ENCODE measurements around the gene STYXL2. TPM values are rescaled to one million over a fixed set of nuclear protein-coding genes. Genes with fewer than 3 reads are reported as not detected.

The STYXL2 gene
- total and polyA plus RNA-seq, 2 donors (not counting 1 experiment from before 2014, with no cell fraction given), result not detected

GRCh38 chr1:167094690-167095089 is 815 bp downstream of the STYXL2 start:
- Histone ChIP-seq H3K4me2 (replicated peaks; ENCODE audit: low read depth, low read length, poor library complexity, severe bottlenecking) (no peak overlapping the region), H3K9me3 (ENCODE audit: control extremely low read depth in 1 of 3, control insufficient read depth in 2 of 3, insufficient read depth in 1 of 3, low read length in 2 of 3) (peaks cover 0 to 1% (median 0%) of the 10 kb centered on the region in 3 donors), H3K4me3 (ENCODE audit: control extremely low read depth in 1 of 5, extremely low read depth in 1 of 5, insufficient read depth in 1 of 5, low read depth in 2 of 5, low read length in 4 of 5) (no peak overlapping the region), H4K20me1 (ENCODE audit: control insufficient read depth, insufficient read depth, low read length, poor library complexity, severe bottlenecking) (no peaks in the 10 kb centered on the region), H3K27ac (ENCODE audit: low read length in 2 of 2) (no peak overlapping the region), H2AFZ (ENCODE audit: insufficient read depth, low read depth, low read length, poor library complexity, severe bottlenecking) (no peak overlapping the region), H3K4me1 (ENCODE audit: control insufficient read depth in 2 of 2, insufficient read depth in 2 of 2, low read length in 2 of 2) (peaks cover 12 to 16% of the 10 kb centered on the region in 2 donors), H3K36me3 (replicated peaks in 1 of 2; ENCODE audit: control extremely low read depth in 1 of 2, control insufficient read depth in 1 of 2, extremely low read depth in 1 of 2, insufficient read depth in 2 of 2, low read length in 1 of 2) (no peaks in the 10 kb centered on the region), H3K27me3 (replicated peaks in 1 of 4; ENCODE audit: control extremely low read depth in 1 of 4, control insufficient read depth in 3 of 4, insufficient read depth in 4 of 4, low read length in 3 of 4) (no peaks in the 10 kb centered on the region), H3K79me2 (ENCODE audit: control insufficient read depth, insufficient read depth, low read length) (no peaks in the 10 kb centered on the region), H3K9ac (ENCODE audit: low read length) (no peak overlapping the region)
- no peak for TF ChIP-seq EZH2 (IDR thresholded peaks at IDR 0.05; ENCODE audit: borderline replicate concordance, insufficient read depth, low read depth, low read length, poor library complexity, severe bottlenecking)
- TF ChIP-seq, protein P1, sequence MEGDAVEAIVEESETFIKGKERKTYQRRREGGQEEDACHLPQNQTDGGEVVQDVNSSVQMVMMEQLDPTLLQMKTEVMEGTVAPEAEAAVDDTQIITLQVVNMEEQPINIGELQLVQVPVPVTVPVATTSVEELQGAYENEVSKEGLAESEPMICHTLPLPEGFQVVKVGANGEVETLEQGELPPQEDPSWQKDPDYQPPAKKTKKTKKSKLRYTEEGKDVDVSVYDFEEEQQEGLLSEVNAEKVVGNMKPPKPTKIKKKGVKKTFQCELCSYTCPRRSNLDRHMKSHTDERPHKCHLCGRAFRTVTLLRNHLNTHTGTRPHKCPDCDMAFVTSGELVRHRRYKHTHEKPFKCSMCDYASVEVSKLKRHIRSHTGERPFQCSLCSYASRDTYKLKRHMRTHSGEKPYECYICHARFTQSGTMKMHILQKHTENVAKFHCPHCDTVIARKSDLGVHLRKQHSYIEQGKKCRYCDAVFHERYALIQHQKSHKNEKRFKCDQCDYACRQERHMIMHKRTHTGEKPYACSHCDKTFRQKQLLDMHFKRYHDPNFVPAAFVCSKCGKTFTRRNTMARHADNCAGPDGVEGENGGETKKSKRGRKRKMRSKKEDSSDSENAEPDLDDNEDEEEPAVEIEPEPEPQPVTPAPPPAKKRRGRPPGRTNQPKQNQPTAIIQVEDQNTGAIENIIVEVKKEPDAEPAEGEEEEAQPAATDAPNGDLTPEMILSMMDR (IDR thresholded peaks at IDR 0.05), result no peak
- Mint-ChIP-seq H3K4me1 (peaks cover 12% of the 10 kb centered on the region), H3K9me3 (ENCODE audit: insufficient read depth) (no peaks in the 10 kb centered on the region), H3K27me3 (peaks cover 11% of the 10 kb centered on the region), H3K27ac (no peak overlapping the region), H3K4me3 (no peak overlapping the region)
- intact Hi-C loops (cut with micrococcal nuclease), result no loop called here
- DNase-seq, result no peak
- ChIA-PET CTCF (interaction anchor here (1.1 kb wide), 1 partner anchor 185 kb away, joined by 4 read pairs; no protein-coding TSS in a partner anchor), POLR2A (no interaction called here)
- no peak for ATAC-seq (ENCODE audit: low read depth)
- 81% methylated on average over 2 of the region's 8 CpGs for WGBS (ENCODE audit: insufficient coverage)

- H3K27me3 Mint-ChIP-seq, result peaks cover 13% of the 10 kb centered on the region
- H4K20me1 ChIP-seq (ENCODE audit: control insufficient read depth, insufficient read depth, low read length, poor library complexity, severe bottlenecking), result no peaks in the 10 kb centered on the region
- peaks cover 0 to 1% (median 0%) of the 10 kb centered on the region in 3 donors for H3K9me3 ChIP-seq (ENCODE audit: control extremely low read depth in 1 of 3, control insufficient read depth in 2 of 3, insufficient read depth in 1 of 3, low read length in 2 of 3)
- no CpG with 5 or more reads among the region's 5 CpGs for WGBS (ENCODE audit: insufficient coverage)
- no peaks in the 10 kb centered on the region for H3K9me3 Mint-ChIP-seq (ENCODE audit: insufficient read depth)
- H2AFZ ChIP-seq (ENCODE audit: insufficient read depth, low read depth, low read length, poor library complexity, severe bottlenecking), result no peak overlapping the region
- intact Hi-C loops (cut with micrococcal nuclease), result no loop called here
- H3K4me3 ChIP-seq (ENCODE audit: control extremely low read depth in 1 of 5, extremely low read depth in 1 of 5, insufficient read depth in 1 of 5, low read depth in 2 of 5, low read length in 4 of 5), result no peak overlapping the region
- no peak overlapping the region for H3K4me2 ChIP-seq (replicated peaks; ENCODE audit: low read depth, low read length, poor library complexity, severe bottlenecking)
- POLR2A ChIA-PET, result no interaction called here
- no peak overlapping the region for H3K27ac ChIP-seq (ENCODE audit: low read length in 2 of 2)
- no peaks in the 10 kb centered on the region for H3K79me2 ChIP-seq (ENCODE audit: control insufficient read depth, insufficient read depth, low read length)
- DNase-seq, result no peak
- H3K27me3 ChIP-seq (replicated peaks in 1 of 4; ENCODE audit: control extremely low read depth in 1 of 4, control insufficient read depth in 3 of 4, insufficient read depth in 4 of 4, low read length in 3 of 4), result peaks cover 0 to 5% (median 0%) of the 10 kb centered on the region in 4 experiments
- no peak for ATAC-seq (ENCODE audit: low read depth)
- no peaks in the 10 kb centered on the region for H3K36me3 ChIP-seq (replicated peaks in 1 of 2; ENCODE audit: control extremely low read depth in 1 of 2, control insufficient read depth in 1 of 2, extremely low read depth in 1 of 2, insufficient read depth in 2 of 2, low read length in 1 of 2)
- CTCF ChIA-PET, result no interaction called here
- H3K4me1 Mint-ChIP-seq, result peaks cover 8% of the 10 kb centered on the region
- H3K4me3 Mint-ChIP-seq, result no peak overlapping the region
- TF ChIP-seq EZH2 (IDR thresholded peaks at IDR 0.05; ENCODE audit: borderline replicate concordance, insufficient read depth, low read depth, low read length, poor library complexity, severe bottlenecking), result no peak
- TF ChIP-seq, protein P1 (IDR thresholded peaks at IDR 0.05), result no peak
- no peak overlapping the region for H3K27ac Mint-ChIP-seq
- H3K9ac ChIP-seq (ENCODE audit: low read length), result no peak overlapping the region
- H3K4me1 ChIP-seq (ENCODE audit: control insufficient read depth in 2 of 2, insufficient read depth in 2 of 2, low read length in 2 of 2), result peaks cover 6 to 9% of the 10 kb centered on the region in 2 donors
These were observed 1.5 kb downstream of the STYXL2 start for GRCh38 chr1:167095368-167095767.

Measured in B cell (primary cell).